GM19467 (cell line): Measurements from ENCODE around the gene EFCAB14.
A peak's percentile ranks its signal among the peaks of the same experiment; 100 is the strongest.
"Not testable (repeated sequence)": the region's sequence is repeated elsewhere in the genome, so short reads cannot be mapped to it uniquely, and the experiment has no call there.

Experiments
- ATAC-seq: cut with Tn5 transposase; IDR thresholded peaks from one replicate; pipeline ENCODE4 v1.9.1; 2021; ENCODE audit warnings: mild to moderate bottlenecking, moderate library complexity; ENCODE audit not compliant: unreplicated experiment

EFCAB14 gene

DNA sequence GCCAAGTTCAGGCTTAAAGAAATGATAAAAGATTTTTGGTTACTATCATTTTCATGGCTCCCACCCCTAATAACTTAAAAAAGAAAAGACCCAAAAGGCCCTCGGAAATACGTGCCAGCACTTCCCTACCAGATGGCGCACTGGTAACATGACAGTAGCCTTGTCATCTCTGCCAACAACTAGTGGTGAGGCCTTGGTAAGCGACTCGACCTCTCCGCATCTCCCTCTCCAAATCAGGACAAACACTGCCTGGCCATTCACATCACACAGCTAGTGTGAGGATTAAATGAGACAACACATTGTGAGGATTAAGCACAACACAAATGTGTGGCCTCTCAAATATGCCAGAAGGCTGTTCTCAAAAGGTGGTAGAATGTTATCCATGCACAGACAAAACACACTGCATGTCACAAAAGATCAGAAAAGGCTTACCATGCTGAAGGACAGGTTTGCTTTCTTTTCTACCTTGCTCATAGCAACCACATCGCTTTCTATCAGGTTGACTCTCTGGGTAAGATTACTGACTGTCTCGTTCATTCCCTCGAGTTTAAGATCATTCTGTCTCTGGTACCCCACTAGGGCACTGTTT, 30.9 kb downstream of the EFCAB14 start:
- ATAC-seq: no peak

DNA sequence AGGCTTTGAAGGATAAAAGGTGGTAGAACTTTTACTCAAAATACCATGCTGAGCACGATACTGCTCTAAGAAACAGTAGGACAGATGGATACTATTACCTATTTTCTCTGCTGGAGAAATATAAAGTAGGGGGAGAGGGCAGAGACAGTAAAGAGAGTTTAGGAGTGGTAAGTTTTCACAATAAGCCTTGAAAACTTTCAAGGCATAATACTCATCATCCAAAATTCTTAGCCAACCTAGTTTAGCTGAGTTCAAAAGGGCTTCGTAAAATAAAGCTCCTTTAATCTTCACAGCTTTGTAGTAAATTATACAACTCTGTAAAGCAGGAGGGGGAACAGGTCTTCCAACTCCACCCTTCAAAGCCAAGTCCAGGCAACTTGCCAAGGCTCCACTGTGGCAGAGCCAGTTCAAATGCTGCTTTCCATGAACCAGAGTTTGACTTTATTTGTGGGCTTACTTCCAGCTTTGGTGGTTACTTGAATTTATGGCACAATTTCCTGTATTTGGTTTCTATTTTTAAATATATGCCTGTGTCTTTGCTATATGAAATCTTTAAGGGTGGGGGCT, 31.7 kb downstream of the EFCAB14 start:
- ATAC-seq: no peak

DNA sequence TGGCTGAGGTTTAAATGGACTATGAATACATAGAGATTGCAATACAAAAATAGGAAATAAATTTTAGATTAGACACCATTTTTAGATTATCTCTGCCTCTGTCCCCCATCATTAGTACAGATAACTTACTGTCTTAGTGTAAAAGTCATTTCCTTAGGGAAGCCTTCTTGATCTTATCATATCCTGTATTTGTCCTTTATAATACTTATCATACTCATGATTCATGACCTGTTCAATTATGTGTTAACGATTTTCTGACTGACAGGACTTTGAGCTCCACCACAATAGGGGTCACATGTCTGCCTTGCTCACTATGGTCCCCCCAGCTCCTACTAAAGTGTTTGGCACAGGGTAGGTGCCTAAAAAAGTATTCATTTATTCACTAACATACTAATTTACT, 32.7 kb downstream of the EFCAB14 start:
- no peak for ATAC-seq

- ATAC-seq: no peak
Measured at GRCh38 chr1:46684670-46685069, 34.2 kb downstream of the EFCAB14 start.

GRCh38 chr1:46682064-46682463, 36.9 kb downstream of the EFCAB14 start:
- ATAC-seq: no peak

- no peak for ATAC-seq
Measured at GRCh38 chr1:46681333-46682034, 37.4 kb downstream of the EFCAB14 start.

DNA sequence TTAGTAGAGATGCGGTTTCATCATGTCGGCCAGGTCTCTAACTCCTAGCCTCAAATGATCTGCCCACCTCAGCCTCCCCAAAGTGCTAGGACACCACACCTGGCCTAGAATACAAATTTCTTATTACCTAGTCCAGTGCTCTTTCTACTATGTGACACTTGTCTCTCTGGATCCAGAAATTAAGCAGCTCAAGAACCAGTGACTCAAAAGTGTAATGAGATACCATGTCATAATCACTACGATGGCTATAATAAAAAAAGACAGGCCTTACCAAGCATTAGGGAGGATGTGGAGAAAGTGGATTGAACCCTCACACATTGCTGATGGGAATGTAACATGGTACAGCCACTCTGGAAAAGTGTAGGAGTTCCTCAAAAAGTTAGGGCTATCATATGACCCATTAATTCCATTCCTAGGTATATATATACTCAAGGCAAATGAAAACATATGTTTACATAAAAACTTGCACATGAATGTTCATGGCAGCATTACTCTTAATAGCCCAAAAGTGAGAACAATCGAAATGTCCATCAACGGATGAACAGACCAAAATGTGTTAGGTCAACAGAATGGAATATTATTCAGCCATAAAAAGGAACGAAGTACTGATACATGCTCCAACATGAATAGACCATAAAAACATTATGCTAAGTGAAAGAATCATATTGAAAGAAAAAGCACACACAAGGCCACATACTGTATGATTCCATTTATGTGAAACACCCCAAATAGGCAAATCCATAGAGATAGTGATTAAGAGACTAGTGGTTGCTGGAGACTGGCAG, 38.9 kb downstream of the EFCAB14 start:
- ATAC-seq: no peak

GRCh38 chr1:46677339-46677738, 41.6 kb downstream of the EFCAB14 start:
- ATAC-seq: no peak

GRCh38 chr1:46676531-46676930, 42.4 kb downstream of the EFCAB14 start:
- no peak for ATAC-seq

- no peak for ATAC-seq
Measured at GRCh38 chr1:46675549-46676314, 43.2 kb downstream of the EFCAB14 start.

- no peak for ATAC-seq
Measured at GRCh38 chr1:46673749-46674182, 45.1 kb downstream of the EFCAB14 start.

DNA sequence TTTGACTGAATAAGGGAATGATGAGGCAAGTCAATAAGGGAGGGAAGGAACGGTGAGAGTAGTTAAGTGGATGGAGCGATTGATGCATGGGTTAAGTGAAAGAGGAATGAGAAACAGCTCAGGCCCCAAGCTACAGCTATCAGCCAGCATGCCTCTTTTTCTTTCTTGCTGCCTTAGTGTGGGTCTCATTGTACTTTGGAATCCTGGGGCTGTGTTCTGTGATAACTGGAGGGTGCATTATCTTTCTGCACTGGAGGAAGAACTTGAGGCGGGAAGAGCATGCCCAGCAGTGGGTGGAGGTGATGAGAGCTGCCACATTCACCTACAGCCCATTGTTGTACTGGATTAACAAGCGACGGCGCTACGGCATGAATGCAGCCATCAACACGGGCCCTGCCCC, 46.2 kb downstream of the EFCAB14 start:
- no peak for ATAC-seq

GRCh38 chr1:46671554-46671953, 47.4 kb downstream of the EFCAB14 start, which contains the start of gene TEX38:
TSS of gene TEX38 (plus strand) at chr1:46671854. CDS start at chr1:46671935, 81 bp downstream.
- ATAC-seq: no peak

- ATAC-seq: no peak
Measured at GRCh38 chr1:46670134-46670533, 48.8 kb downstream of the EFCAB14 start.

GRCh38 chr1:46667782-46668760, 50.8 kb downstream of the EFCAB14 start, which contains the start of gene ATPAF1:
TSS of gene ATPAF1 (minus strand) at chr1:46668364. CDS start at chr1:46668322, 42 bp downstream.
- ATAC-seq: peak; percentile 78

DNA sequence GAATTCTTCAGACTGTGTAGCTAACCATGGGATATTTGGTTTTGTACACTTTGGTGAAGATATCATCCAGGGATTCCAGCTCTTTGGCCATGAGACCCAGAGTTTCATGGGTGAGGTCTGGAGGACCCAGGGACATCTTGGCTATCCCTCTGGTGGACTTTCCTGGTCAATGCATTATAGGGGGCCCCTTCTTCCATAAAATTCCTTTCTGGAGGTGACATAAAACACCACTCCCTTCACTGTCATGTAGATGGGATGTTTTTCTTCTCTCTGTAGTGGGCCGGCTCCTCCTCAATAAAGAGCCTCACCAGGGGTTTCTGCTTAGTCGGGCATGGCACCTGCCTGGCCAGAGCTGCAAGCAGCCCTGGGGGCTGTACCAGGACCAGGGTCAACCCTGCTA, 52.9 kb downstream of the EFCAB14 start:
- ATAC-seq: no peak

DNA sequence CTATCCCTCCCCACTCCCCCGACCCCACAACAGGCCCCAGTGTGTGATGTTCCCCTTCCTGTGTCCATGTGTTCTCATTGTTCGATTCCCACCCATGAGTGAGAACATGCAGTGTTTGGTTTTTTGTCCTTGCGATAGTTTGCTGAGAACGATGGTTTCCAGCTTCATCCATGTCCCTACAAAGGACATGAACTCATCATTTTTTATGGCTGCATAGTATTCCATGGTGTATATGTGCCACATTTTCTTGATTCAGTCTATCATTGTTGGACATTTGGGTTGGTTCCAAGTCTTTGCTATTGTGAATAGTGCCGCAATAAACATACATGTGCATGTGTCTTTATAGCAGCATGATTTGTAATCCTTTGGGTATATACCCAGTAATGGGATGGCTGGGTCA, 56.0 kb downstream of the EFCAB14 start:
- ATAC-seq: not testable (repeated sequence)

DNA sequence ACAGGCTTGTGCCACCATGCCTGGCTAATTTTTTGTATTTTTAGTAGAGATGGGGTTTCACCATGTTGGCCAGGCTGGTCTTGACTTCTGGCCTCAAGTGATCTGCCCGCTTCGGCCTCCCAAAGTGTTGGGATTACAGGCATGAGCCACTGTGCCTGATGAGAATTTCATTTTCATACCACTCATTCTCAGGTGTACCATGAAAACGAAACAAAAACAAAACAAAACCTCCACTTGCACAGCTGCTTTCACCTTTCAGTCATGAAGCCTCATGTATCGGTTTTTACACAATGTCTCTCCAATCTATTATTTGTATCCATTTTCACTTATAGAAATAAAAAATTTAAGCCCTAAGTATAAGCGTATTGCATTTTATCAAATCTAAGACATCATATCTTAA, 58.8 kb downstream of the EFCAB14 start:
- ATAC-seq: not testable (repeated sequence)

- no peak for ATAC-seq
Measured at GRCh38 chr1:46659307-46659870, 59.5 kb downstream of the EFCAB14 start.
